ENCODE data around the gene ARF1.

The ARF1 gene

GRCh38 chr1:228143480-228144192 is 61.1 kb downstream of the ARF1 start:
- H3K79me2 ChIP-seq (ENCODE audit: insufficient read depth, low read length), result peaks cover 58% of the 10 kb centered on the region
- H3K4me2 ChIP-seq (ENCODE audit: low read depth, low read length, poor library complexity, severe bottlenecking), result no peak overlapping the region
- H3K27me3 ChIP-seq (ENCODE audit: low read length), result no peaks in the 10 kb centered on the region
- no peaks in the 10 kb centered on the region; the same call in 1 of the 2 replicates for H4K20me1 ChIP-seq (ENCODE audit: low read depth, low read length)
- peaks cover 2% of the 10 kb centered on the region for H3F3A ChIP-seq (ENCODE audit: insufficient read depth)
- H3K9me2 ChIP-seq (replicated peaks; ENCODE audit: insufficient read depth, low read length), result no peaks in the 10 kb centered on the region
- no peak overlapping the region for H2AFZ ChIP-seq (ENCODE audit: low read depth, low read length, severe bottlenecking)
- TF ChIP-seq CTCF (IDR thresholded peaks at IDR 0.05; ENCODE audit: insufficient read depth, low read length, poor library complexity, severe bottlenecking) (no peak), EZH2phosphoT487 (conservative IDR thresholded peaks at IDR 0.05; ENCODE audit: low read length) (no peak)
- no peaks in the 10 kb centered on the region for H3K36me3 ChIP-seq (ENCODE audit: low read length)
- H3K27ac ChIP-seq (ENCODE audit: low read depth, low read length), result no peak overlapping the region
- H3K9ac ChIP-seq (ENCODE audit: low read length), result no peak overlapping the region
- H3K4me3 ChIP-seq (ENCODE audit: insufficient read depth, low read length, poor library complexity, severe bottlenecking), result no peak overlapping the region
- H3K9me3 ChIP-seq (ENCODE audit: insufficient read depth, low read length), result no peaks in the 10 kb centered on the region

- Histone ChIP-seq H4K20me1 (ENCODE audit: low read depth, low read length) (no peaks in the 10 kb centered on the region; the same call in 1 of the 2 replicates), H3K79me2 (ENCODE audit: insufficient read depth, low read length) (peaks cover 58% of the 10 kb centered on the region)
Measured at GRCh38 chr1:228144193-228144992, 61.9 kb downstream of the ARF1 start.

GRCh38 chr1:228144993-228145343 is 62.5 kb downstream of the ARF1 start:
- H3K27me3 ChIP-seq (ENCODE audit: low read length), result no peaks in the 10 kb centered on the region
- H3K9ac ChIP-seq (ENCODE audit: low read length), result no peak overlapping the region
- no peaks in the 10 kb centered on the region for H3F3A ChIP-seq (ENCODE audit: insufficient read depth)
- no peaks in the 10 kb centered on the region for H3K9me2 ChIP-seq (replicated peaks; ENCODE audit: insufficient read depth, low read length)
- no peak overlapping the region for H2AFZ ChIP-seq (ENCODE audit: low read depth, low read length, severe bottlenecking)
- H3K79me2 ChIP-seq (ENCODE audit: insufficient read depth, low read length), result peaks cover 58% of the 10 kb centered on the region
- no peaks in the 10 kb centered on the region for H3K36me3 ChIP-seq (ENCODE audit: low read length)
- H4K20me1 ChIP-seq (ENCODE audit: low read depth, low read length), result no peaks in the 10 kb centered on the region; the same call in 1 of the 2 replicates
- H3K27ac ChIP-seq (ENCODE audit: low read depth, low read length), result no peak overlapping the region
- no peak for TF ChIP-seq CTCF (IDR thresholded peaks at IDR 0.05; ENCODE audit: insufficient read depth, low read length, poor library complexity, severe bottlenecking)
- TF ChIP-seq EZH2phosphoT487 (conservative IDR thresholded peaks at IDR 0.05; ENCODE audit: low read length), result no peak
- H3K4me2 ChIP-seq (ENCODE audit: low read depth, low read length, poor library complexity, severe bottlenecking), result no peak overlapping the region
- H3K9me3 ChIP-seq (ENCODE audit: insufficient read depth, low read length), result no peaks in the 10 kb centered on the region
- no peak overlapping the region for H3K4me3 ChIP-seq (ENCODE audit: insufficient read depth, low read length, poor library complexity, severe bottlenecking)

More at GRCh38 chr1:228144193-228144992, 61.9 kb downstream of the ARF1 start:
- no peak overlapping the region for H3K27ac ChIP-seq (ENCODE audit: low read depth, low read length)
- no peaks in the 10 kb centered on the region for H3K36me3 ChIP-seq (ENCODE audit: low read length)
- no peaks in the 10 kb centered on the region for H3F3A ChIP-seq (ENCODE audit: insufficient read depth)
- no peaks in the 10 kb centered on the region for H3K9me2 ChIP-seq (replicated peaks; ENCODE audit: insufficient read depth, low read length)
- H3K4me3 ChIP-seq (ENCODE audit: insufficient read depth, low read length, poor library complexity, severe bottlenecking), result no peak overlapping the region
- H2AFZ ChIP-seq (ENCODE audit: low read depth, low read length, severe bottlenecking), result no peak overlapping the region
- no peaks in the 10 kb centered on the region for H3K9me3 ChIP-seq (ENCODE audit: insufficient read depth, low read length)
- no peaks in the 10 kb centered on the region for H3K27me3 ChIP-seq (ENCODE audit: low read length)
- no peak overlapping the region for H3K4me2 ChIP-seq (ENCODE audit: low read depth, low read length, poor library complexity, severe bottlenecking)
- H3K9ac ChIP-seq (ENCODE audit: low read length), result no peak overlapping the region
- TF ChIP-seq EZH2phosphoT487 (conservative IDR thresholded peaks at IDR 0.05; ENCODE audit: low read length), result no peak
- no peak for TF ChIP-seq CTCF (IDR thresholded peaks at IDR 0.05; ENCODE audit: insufficient read depth, low read length, poor library complexity, severe bottlenecking)

Measured in SU-DHL-6 (cell line).